Measurements from ENCODE around the gene HES1. TPM values are rescaled to one million over a fixed set of nuclear protein-coding genes. Genes with fewer than 3 reads are reported as not detected.

The HES1 gene
- total RNA-seq, 6 experiments from 2014 or later: 4.8 to 15.1 (median 13.4) TPM

DNA sequence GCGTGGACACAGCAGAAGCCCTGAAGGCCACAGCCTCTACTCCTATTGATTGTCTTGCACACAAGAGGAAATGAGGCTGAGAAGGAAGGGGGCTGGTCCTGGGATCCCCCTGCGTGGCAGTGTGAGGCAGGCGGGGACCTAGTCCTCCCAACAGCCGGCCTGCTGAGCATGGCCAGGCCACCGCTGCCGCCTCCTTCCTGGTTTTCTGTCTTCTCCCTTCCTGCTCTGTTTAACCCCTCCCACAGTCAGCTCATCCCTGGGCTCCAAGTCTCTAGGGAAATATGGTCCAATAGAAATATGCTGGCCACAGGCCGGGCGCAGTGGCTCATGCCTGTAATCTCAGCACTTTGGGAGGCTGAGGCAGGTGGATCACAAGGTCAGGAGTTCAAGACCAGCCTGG lies 42.1 kb upstream of the HES1 start:
- DNase-seq: no peak
- Mint-ChIP-seq H3K9me3 (no peaks in the 10 kb centered on the region), H3K4me1 (ENCODE audit: low read depth) (peaks cover 23% of the 10 kb centered on the region), H3K27ac (no peak overlapping the region), H3K36me3 (ENCODE audit: low read depth) (no peaks in the 10 kb centered on the region), H3K4me3 (no peak overlapping the region), H3K27me3 (ENCODE audit: insufficient read depth) (peaks cover 26% of the 10 kb centered on the region)
- TF ChIP-seq, protein P1, sequence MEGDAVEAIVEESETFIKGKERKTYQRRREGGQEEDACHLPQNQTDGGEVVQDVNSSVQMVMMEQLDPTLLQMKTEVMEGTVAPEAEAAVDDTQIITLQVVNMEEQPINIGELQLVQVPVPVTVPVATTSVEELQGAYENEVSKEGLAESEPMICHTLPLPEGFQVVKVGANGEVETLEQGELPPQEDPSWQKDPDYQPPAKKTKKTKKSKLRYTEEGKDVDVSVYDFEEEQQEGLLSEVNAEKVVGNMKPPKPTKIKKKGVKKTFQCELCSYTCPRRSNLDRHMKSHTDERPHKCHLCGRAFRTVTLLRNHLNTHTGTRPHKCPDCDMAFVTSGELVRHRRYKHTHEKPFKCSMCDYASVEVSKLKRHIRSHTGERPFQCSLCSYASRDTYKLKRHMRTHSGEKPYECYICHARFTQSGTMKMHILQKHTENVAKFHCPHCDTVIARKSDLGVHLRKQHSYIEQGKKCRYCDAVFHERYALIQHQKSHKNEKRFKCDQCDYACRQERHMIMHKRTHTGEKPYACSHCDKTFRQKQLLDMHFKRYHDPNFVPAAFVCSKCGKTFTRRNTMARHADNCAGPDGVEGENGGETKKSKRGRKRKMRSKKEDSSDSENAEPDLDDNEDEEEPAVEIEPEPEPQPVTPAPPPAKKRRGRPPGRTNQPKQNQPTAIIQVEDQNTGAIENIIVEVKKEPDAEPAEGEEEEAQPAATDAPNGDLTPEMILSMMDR (IDR thresholded peaks at IDR 0.05): no peak

DNA sequence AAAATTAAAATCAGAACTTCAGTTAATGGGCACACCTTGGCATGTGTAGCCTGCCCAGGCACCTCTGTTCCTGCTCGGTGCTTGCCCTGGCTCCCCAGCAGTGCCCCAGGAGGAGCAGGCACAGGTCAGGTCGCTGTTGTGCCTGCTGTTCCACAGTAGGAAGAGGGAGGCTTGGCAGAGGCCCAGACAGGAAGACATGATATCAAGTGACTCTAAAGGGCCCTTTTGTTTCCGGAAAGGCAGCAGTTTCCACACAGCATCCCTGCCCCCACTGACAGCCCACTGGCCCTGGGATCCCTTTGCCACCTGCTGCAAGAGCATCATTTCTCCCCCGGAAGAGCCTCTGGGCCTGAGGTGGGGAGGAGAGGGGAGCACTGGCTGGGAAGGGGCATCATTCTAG lies 40.5 kb upstream of the HES1 start:
- no peaks in the 10 kb centered on the region for H3K9me3 Mint-ChIP-seq
- no peak overlapping the region for H3K4me3 Mint-ChIP-seq
- DNase-seq: no peak
- no peak overlapping the region for H3K27ac Mint-ChIP-seq
- peaks cover 13% of the 10 kb centered on the region for H3K4me1 Mint-ChIP-seq (ENCODE audit: low read depth)
- peaks cover 32% of the 10 kb centered on the region for H3K27me3 Mint-ChIP-seq (ENCODE audit: insufficient read depth)
- H3K36me3 Mint-ChIP-seq (ENCODE audit: low read depth): no peaks in the 10 kb centered on the region
- TF ChIP-seq, protein P1 (IDR thresholded peaks at IDR 0.05): no peak

DNA sequence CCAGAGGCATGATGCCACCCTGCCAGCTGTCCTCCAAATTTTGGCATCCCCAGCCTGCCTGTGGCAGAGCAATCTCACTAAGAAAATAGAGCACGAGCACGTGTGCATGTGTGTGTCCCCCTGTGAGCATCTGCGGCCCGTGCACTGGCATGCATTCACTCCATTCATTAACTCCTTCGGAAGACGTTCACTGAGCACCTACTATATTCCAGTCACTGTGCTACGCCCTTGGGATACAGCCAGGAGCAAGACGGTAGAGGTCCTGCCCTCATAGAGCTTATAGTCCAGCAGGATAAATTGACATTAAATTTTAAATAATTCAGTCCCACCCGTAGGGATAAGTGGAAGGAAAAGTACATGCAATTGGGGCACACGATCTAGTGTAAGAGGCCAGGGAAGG lies 40.0 kb upstream of the HES1 start:
- DNase-seq: no peak
- Mint-ChIP-seq H3K27ac (no peak overlapping the region), H3K27me3 (ENCODE audit: insufficient read depth) (peaks cover 32% of the 10 kb centered on the region), H3K4me1 (ENCODE audit: low read depth) (peaks cover 10% of the 10 kb centered on the region), H3K9me3 (no peaks in the 10 kb centered on the region), H3K36me3 (ENCODE audit: low read depth) (no peaks in the 10 kb centered on the region), H3K4me3 (no peak overlapping the region)
- TF ChIP-seq, protein P1 (IDR thresholded peaks at IDR 0.05): no peak

DNA sequence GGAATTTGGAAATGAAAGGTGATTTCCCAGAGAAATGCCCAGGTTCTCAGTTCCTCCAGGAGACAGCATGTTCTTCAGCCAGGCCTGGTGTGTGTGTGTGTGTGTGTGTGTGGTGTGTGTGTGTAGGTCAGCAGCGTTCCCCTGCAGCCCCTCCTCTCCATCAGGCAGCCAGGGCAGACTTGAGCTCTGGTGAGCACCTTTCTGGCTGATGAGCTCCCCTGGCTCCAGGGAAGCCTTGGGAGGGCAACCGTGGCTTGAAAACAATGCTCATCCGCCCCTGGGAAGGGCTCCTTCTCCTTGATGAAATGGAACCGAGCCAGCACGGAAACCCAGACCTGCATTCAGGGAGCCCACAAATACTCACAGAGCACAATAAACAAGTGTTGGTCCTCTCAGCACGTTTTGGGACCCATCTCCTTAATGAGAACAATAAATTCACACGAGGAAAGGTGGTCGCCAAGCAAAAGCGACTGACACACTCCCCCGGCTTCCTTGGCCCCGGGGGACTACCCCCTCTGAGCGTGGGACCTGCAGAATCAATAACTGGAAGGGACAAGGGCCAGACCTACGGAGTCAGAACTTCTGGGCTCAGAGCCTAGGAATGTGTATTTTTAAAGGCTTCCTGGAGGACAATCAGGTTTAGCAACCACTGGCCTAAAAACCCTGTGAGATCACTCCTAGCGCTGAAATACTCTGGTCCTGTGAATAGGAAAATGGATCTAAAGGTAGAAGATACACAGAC lies 38.6 kb upstream of the HES1 start:
- Mint-ChIP-seq H3K4me3 (no peak overlapping the region), H3K36me3 (ENCODE audit: low read depth) (no peaks in the 10 kb centered on the region), H3K9me3 (no peaks in the 10 kb centered on the region), H3K27me3 (ENCODE audit: insufficient read depth) (peaks cover 34% of the 10 kb centered on the region), H3K4me1 (ENCODE audit: low read depth) (no peaks in the 10 kb centered on the region; the same call in 1 of the 2 replicates), H3K27ac (no peak overlapping the region)
- no peak for DNase-seq
- TF ChIP-seq, protein P1 (IDR thresholded peaks at IDR 0.05): no peak

DNA sequence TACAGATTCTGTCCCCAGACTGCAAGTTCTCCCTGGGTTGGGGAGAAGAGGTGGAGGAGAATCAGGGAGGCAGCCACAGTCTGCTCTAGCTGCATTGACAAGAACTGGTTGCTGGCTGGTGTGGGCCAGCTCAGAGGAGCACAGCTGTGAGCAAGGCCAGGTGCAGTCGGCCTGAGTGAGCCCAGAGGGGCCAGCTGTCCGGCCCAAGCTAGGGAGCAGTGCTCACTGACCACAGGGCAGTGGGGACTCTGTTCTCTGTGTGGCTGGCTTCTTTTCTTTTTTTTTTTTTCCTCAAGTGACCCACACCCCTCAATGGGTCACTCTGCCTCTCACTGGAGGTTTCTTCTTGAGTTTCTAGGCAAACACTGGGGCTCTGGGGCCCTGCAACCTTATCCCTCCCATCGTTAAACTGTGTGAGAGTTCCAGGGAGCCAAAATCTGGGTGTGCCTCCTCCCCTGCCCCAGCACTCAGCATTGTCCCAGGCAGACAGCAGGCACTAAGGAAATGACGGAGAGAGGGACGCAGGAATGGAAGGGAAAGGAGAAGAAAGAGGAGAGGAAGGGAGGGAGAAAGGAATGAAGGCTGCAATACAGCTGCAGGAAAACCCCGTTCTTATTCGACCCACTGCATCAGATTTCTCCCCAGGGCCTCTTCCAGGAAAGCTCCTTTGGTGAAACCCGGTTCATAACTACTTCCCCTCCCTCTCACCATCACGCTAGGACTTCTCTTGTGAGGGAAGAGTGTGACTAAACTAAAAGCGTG lies 37.7 kb upstream of the HES1 start:
- no peak overlapping the region for H3K27ac Mint-ChIP-seq
- no peaks in the 10 kb centered on the region for H3K36me3 Mint-ChIP-seq (ENCODE audit: low read depth)
- H3K9me3 Mint-ChIP-seq: no peaks in the 10 kb centered on the region
- no peak for DNase-seq
- H3K4me3 Mint-ChIP-seq: no peak overlapping the region
- TF ChIP-seq, protein P1 (IDR thresholded peaks at IDR 0.05): no peak
- no peaks in the 10 kb centered on the region for H3K4me1 Mint-ChIP-seq (ENCODE audit: low read depth)
- peaks cover 39% of the 10 kb centered on the region for H3K27me3 Mint-ChIP-seq (ENCODE audit: insufficient read depth)

Data from HFFc6 (cell line).